GM18873 (cell line): ENCODE results near the gene OR13J1.
"Not testable (repeated sequence)": the region's sequence is repeated elsewhere in the genome, so short reads cannot be mapped to it uniquely, and the experiment has no call there.

ENCODE experiments used
- ATAC-seq: cut with Tn5 transposase; IDR thresholded peaks from one replicate; pipeline ENCODE4 v1.9.1; 2021; ENCODE audit warnings: mild to moderate bottlenecking, moderate library complexity, moderate number of reproducible peaks; ENCODE audit not compliant: unreplicated experiment, low FRiP score

The OR13J1 gene, protein sequence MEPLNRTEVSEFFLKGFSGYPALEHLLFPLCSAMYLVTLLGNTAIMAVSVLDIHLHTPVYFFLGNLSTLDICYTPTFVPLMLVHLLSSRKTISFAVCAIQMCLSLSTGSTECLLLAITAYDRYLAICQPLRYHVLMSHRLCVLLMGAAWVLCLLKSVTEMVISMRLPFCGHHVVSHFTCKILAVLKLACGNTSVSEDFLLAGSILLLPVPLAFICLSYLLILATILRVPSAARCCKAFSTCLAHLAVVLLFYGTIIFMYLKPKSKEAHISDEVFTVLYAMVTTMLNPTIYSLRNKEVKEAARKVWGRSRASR

DNA sequence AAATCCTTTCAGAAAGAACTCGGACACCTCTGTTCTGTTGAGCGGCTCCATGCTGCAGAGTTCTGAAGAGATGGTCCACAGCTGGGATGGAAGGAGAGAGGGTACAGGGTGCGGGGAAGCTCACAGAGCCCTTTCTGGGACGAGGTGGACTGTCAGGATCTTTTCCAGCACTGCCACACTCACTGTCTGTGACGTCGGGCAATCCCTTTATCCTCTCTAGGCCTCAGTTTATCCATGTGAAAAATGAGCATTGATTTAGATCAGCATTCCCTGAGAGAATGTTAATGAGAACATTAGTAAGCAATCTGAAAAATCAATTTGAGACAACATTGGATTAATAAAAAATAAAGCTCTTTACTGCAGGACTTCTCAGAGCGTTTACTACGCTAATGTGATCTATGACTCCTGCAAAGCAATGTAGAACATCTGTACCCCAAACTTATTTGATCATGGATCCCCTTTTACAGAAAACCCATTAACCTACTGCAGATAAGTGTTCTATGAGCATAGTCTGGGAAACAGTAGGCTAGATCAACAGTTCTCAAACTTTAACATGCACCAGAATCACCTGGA is at the start of gene OR13J1:
Gene OR13J1, minus strand, starts transcription at position 51 of the 573 bp plus-strand sequence. Its CDS starts 0 bp downstream, at position 51.
- no peak for ATAC-seq

DNA sequence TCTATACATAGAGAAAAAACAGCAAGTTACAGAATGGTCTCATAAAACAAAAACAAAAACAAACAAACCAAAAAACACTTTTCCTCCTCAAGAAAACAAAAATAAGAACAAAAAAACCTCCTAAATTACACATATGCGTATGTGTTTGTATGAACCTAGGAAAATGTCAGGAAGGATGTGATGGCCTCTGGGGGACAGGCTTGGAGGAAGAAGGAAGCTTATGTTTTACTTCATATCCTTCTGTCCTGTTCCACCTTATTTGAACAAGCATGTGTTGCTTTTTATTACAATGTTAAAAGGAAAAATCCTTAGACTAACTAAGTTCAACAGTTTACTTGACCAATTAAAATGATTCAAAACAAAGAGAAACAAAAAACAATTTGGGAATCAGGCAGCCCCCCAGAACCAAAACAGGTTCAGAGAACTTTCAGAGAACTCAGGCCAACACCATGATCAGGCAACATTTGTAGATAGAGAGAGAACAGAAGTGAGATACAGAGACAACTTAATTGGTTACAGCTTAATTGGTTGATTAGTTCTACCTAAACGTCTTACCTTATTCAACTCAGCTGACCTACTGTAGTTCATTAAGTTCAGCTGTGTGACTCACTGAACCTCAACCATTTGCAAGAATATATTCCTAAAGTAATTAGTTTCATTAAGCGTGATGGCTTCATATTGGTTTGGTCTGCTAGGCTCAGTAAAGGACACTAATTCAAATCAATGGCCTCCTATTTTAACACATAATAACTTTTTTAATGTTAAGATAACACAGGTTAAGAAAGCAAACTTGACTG is 49.2 kb upstream of the OR13J1 start:
- no peak for ATAC-seq

DNA sequence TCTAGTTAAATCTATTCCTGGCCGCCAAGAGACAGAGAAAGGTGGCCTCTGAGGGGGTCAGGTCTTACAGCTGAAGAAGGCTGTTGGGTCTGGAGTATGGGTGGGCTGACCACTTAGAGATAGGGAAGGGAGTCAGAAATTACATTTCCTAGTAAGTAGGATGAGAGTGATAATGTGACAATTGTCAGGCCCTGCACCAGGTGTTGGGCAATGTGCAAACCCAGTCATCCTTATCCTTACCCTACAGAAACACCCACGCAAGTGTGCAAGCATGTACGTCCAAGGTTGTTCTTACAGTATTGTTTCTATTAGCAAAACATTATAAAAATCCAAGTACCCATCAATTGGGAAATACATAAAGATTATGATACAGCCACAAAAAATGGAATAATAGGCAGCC is 48.6 kb upstream of the OR13J1 start:
- no peak for ATAC-seq

DNA sequence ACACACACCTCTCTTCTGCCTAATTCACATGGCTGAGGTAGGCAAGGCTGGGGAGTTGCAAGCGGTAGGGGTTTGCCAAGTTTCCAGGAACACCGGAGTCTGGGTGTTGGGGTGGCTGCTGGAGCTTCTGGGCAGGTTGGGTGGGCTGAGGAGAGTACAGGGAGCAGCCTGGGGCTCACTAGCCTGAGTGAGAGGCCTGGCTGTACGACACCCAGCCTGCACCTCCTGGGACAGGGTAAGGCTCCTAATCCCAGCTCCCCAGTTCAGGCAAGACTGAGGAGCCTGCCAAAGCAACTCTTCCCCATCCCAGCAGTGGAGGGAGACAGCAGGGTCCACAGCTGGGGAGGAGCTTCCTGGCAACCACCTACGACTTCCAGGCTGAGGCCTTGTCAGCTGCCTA is 47.1 kb upstream of the OR13J1 start:
- no peak for ATAC-seq

DNA sequence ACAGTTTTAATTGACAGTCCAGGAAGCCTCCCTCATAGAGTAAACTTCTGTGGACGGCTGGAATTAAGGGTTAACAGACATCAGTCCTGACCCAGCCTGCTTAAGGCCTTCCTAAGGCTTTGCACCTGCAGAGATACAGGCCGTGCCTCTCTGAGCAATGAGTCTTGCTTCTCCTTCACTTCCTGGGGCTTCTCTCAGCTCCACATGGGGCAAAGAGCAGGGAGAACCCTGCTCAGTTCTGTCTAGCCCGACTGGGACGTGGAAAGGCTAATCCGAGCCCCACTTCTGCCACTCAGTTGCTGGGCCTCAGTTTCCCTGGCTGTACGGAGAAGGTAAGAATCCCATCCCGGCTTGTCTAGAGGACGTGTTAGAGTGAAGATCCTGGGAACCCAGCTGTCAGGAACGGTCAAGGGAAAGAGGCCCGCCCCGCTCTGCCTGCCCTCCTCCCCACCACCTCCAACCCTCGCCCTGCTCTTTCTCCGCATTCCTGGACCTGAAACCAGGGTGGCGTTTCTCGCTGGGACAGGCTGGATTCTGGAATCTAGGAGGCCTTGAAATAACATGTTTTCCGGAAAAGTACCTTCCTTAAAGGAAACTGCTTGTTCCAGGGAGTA is 45.6 kb upstream of the OR13J1 start:
- ATAC-seq, result no peak

DNA sequence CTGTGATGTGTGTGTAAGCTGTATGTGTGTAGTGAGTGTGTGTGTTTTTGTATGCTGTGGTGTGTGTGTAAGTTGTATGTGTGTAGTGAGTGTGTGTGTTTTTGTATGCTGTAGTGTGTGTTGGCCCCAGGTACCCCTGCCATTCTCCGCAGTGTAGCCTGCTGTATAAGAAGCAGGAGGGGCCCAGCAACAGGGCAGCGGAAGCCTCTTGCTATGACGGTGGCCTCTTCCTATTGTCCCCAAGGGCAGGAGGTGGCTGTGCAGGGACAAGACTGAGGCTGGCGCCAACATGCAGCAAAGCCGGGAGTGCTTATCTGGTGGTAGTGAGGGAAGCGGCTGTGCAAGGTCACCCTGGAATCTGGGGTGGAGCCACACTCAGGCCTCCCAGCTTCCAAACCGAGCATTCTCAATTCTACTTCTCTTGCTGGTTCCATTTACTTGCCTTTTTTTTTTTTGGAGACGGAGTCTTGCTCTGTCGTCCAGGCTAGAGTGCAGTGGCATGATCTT is 44.2 kb upstream of the OR13J1 start:
- no peak for ATAC-seq

DNA sequence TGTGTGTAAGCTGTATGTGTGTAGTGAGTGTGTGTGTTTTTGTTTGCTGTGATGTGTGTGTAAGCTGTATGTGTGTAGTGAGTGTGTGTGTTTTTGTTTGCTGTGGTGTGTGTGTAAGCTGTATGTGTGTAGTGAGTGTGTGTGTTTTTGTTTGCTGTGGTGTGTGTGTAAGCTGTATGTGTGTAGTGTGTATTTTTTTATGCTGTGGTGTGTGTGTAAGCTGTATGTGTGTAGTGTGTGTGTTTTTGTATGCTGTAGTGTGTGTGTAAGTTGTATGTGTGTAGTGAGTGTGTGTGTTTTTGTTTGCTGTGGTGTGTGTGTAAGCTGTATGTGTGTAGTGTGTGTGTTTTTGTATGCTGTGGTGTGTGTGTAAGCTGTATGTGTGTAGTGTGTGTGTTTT is 43.2 kb upstream of the OR13J1 start:
- not testable (repeated sequence) for ATAC-seq

DNA sequence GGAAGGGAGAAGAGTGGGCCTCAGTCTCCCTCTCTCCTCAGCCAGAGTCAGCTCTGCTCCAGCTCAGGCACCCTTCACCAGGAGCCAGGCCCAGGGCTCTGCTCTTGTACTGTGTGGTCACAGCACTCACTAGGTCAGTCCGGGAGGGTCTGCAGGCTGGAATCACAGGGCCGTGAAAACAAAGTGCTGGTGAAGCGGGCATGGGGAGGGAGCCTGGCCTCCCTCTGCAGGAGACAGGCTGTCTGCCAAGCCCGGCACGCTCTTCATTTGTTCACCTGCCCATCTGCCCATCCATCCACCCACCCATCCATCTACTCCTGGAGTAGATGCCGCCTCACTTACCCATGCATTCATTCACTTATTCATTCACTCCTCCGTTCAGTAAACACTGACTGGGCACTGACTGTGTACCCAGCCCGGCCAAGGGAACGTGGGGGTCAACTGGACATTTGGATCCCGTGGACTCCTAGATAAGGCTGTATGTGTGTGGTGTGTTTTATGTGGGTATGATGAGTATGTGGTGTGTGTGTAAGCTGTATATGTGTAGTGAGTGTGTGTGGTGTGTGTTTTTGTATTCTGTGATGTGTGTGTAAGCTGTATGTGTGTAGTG is 42.7 kb upstream of the OR13J1 start:
- ATAC-seq, result no peak

DNA sequence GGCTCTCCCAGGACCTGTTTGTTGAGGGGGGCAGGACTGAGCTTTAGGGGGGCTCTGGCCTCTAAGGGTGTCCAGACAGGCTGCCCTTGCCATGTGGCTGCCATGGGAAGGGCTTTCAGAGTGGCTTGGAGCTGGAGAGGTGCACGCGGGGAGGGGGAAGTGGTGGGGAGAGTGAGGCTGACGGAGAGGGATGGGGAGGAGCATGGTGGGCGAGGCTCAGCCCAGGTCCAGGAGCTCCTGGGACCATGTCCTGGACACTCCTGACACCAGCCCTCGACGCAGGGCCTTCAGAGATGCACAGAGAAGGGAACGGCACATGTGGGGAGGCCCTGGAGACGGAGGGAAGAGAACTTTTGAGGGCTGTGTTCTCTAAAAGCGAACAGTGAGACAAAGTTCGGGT is 41.5 kb upstream of the OR13J1 start:
- no peak for ATAC-seq

DNA sequence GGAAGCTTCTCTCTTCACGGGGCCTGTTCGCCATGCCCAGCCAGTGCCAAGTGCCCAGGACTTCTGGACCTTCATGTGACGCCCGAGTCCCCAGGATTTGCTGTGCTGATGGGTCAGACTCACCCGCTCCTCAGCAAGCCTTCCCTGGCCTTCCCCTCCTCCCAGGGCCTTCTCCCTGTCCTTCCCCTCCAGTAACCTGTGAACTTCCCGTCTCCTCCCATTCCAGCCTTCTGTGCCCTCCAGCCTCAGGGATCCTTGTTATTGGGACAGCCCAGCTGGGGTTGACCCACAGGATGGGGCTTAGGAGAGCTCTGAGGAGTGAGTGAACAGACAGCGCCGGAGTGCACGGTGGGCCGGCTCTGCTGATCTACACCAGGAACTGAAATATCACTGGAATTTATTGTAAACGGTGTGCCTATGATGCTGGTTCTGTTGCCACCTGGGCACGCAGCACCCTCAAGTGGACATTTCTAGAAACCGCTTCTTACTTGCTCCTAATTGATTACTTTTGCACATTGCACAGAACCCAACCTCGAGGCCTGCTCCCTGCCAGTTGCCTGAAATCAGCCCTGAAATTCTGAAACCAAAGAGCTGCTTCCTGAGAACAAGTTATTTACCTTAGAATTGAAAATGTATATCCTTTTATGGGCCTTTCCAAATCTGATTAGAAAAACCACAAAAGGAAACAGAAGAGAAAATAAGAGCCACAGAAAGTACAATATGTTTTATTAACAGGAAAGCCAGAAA is 40.6 kb upstream of the OR13J1 start:
- no peak for ATAC-seq

DNA sequence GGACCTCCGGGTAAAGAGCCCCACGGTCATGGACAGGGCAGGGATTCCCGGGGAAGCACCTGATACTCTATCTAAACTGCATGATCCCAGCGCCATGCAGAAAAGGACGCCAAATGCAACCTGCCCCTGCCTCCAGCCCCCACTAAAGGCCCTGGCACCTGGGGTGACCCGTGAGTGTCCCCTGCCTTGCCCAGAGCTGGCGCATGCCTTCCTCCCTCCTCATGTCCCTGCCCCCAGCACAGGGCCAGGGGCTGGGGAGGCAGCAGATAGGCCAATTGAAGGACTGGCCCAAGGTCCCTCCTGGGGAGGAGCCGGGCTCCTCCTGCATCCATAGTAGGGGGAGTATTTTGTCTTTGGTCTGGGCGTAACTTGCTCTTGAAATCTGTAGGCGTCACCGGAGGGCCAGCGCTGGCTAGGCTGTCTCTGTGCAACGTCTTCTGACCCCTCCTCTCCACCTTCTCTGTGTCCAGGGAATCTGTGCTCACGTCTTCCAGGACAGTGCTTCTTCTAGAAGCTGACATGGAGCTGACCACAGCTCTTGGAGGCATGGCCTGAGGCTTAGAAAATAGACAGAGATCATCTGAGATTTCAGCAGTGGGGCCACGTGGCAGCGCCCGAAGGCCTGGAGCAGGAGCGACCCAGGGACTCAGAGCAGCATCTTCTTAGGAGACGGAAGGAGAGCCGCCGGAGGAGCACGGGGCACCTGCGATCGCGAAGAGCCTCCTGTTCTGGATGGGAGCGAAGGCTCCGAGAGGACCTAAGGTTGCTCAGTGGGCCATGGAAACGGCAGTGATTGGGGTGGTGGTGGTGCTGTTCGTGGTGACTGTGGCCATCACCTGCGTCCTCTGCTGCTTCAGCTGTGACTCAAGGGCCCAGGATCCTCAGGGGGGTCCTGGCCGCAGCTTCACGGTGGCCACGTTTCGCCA is 39.7 kb upstream of the OR13J1 start:
- ATAC-seq, result no peak

DNA sequence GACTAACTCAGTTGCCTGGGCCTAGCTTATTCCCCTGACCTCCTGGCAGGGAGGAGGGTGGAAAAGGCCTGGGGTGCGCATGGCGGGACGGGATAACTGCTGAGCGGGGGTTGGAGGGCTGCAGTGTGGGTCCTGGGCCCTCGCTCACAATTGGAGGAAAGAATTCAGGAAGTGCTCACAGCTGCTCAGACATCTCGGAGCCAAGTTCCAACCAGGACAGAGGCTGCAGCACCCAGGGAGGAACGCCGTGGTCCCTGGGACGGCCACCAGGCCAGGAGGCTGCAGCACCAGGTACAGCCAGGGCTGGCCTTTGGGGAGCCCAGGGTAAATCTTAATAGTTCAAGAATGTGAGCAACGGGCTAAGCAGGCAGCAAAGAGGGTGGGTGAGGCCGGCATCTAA is 39.1 kb upstream of the OR13J1 start, which contains the start of gene SPAAR:
Gene SPAAR, plus strand, starts transcription at position 217 of the 400 bp plus-strand sequence. CDS start 974 bp downstream, outside the sequence.
- ATAC-seq, result no peak

DNA sequence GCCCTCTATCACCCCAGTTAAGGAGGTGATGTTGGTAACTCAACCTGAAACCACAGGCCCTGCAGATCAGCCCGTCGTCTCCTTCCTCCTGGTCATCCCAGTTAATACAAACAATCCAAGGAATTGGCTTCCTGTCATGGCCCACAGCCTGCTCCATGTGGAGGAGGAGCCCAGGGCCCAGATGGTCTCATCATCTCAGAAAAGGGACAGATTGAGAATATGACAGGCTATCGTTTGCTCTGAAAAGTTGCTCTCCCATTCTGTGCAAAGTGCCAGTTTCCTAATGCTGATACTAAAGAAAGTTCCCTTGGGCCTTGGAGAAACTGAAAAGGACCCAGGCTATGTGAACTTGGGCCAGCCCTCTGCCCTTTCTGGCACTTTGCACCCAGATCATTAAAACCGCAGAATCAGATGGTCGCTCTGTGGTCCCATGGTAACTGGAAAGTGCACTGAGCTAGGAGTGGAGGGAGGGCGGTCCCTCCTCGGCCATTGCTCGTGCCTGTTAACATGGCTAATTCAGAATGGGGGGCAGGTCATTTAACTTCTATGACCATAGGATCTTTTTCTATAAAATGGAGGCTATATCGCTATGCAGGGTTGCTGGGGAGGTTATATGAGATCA is 38.4 kb upstream of the OR13J1 start:
- ATAC-seq, result no peak

DNA sequence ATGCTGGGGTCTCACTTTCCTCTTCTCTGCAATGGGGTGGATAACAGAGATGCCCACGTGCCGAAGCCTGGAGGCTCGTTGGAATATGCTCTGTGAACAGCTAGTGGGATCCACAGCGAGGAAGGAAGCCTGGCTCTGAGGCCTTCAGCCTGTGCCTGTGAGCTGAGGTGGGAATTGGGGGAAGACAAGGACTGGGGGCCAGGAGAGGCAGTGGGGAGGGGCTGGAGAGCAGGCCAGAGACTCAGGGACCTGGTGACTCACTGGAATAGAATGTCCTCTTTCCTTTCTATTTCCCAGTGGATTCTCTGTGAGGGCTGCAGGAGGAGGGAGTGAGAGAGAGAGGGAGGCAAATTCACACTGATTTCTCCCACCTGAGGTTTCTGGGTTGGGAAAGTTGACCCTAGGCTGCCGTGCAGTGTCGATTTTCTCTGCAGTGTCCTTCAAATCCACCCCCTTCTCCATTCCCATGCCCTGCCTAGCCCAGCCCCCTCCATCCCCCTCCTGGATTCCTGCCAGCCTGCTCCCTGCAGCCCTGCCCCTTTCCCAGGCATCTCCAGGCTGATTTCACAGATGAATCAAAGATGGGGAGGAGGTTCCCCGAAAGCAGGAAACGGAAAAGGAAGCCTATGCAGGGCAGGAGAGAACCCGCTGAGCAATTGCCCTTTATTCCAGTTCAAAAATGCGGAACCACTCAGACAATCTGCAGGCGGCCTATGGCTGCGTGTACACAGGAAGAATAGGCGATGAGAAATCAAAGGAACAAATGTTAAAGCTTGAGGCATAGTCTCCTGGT is 37.7 kb upstream of the OR13J1 start:
- no peak for ATAC-seq

DNA sequence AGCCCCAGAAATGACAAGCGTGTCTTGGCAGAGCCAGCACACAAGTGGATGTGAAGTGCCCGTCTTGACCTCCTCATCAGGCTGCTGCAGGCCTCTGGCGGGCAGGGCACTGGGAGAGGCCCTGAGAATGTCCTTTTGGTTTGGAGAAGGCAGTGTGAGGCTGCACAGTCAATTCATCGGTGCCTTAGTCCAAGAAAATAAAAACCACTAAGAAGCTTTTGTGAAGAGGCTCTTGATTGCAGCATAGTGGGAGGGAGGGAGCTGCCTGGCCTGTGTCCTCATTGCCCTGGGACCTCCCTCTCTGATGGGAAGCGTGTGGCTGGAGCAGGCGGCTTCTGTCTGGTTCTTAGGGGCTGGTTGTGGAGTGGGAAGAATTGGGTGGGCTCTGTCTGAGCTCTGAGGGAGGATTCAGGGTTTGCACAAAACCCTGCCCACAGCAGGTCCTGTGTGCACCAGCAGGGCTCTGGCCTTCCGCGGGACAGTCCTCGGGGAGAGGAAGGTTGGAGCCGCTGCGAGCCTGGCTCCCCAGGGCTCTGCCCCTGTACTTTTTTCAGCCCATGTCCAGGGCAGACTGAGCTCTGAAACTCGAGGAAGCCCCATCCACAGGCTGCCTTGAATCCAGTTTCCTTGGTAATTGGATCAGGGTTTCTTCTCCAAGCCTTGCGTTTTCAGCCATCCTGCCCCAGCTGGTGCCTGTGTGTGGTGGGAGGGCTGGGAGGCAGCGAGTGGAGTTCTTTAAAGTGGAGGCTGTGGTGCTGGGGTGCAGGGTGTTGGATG is 36.9 kb upstream of the OR13J1 start:
- no peak for ATAC-seq

DNA sequence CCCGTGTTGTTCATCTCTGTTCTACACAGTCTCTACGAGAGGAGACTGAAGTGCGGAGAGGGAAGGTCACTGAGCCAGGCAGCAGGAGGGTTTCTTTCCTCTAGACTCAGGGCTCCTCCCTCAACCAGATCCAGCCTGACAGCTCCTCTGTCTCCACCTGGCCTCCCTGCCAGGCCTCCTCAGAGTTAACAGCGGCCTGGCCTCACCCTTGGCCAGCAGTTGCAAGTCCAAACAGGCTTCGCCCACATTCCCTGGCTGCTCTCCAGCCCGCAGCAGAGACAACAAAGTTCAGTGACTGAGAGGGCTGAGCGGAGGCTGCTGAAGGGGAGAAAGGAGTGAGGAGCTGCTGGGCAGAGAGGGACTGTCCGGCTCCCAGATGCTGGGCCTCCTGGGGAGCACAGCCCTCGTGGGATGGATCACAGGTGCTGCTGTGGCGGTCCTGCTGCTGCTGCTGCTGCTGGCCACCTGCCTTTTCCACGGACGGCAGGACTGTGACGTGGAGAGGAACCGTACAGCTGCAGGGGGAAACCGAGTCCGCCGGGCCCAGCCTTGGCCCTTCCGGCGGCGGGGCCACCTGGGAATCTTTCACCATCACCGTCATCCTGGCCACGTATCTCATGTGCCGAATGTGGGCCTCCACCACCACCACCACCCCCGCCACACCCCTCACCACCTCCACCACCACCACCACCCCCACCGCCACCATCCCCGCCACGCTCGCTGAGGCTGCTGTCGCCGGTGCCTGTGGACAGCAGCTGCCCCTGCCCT is 35.9 kb upstream of the OR13J1 start, which contains the start of gene HRCT1:
Gene HRCT1, plus strand, starts transcription at position 291 of the 768 bp plus-strand sequence. Its CDS starts 86 bp downstream, at position 377.
- ATAC-seq, result no peak
